Measurements from ENCODE around the gene ENTPD6.

- TF ChIP-seq ZNF837 (tag by site-specific recombination; IDR thresholded peaks at IDR 0.05) (no peak), SCRT2 (tag by site-specific recombination; IDR thresholded peaks at IDR 0.05) (no peak), ZNF248 (tag by site-specific recombination; IDR thresholded peaks at IDR 0.05) (no peak), ZNF416 (tag by site-specific recombination; IDR thresholded peaks at IDR 0.05) (no peak), CTCF (tag by site-specific recombination; IDR thresholded peaks at IDR 0.05) (no peak), ZNF24 (tag by site-specific recombination; IDR thresholded peaks at IDR 0.05) (no peak), ZNF121 (tag by site-specific recombination; IDR thresholded peaks at IDR 0.05) (no peak), KLF1 (tag by site-specific recombination; IDR thresholded peaks at IDR 0.05) (no peak), TSHZ1 (tag by site-specific recombination; IDR thresholded peaks at IDR 0.05; ENCODE audit: borderline replicate concordance) (no peak), YY1 (tag by site-specific recombination; IDR thresholded peaks at IDR 0.05) (no peak), ZSCAN5A (tag by site-specific recombination; IDR thresholded peaks at IDR 0.05) (no peak), ZNF558 (tag by site-specific recombination; IDR thresholded peaks at IDR 0.05) (no peak)
These were observed 34.1 kb downstream of the ENTPD6 start for GRCh38 chr20:25229486-25230165.

Data from HEK293 (cell line).